PFSK-1 (cell line): ENCODE data around the gene CTSW.

ENCODE experiments used
- FOXP2 ChIP-seq: optimal IDR thresholded peaks from 2 replicates; pipeline ENCODE3; 2011; ENCODE audit warnings: borderline replicate concordance, control low read depth, inconsistent platforms; ENCODE audit not compliant: insufficient read depth; ENCODE audit errors: extremely low read length, extremely low read depth
- POLR2AphosphoS5 ChIP-seq: IDR thresholded peaks from 2 replicates; pipeline ENCODE4 v1.6.1; 2012; ENCODE audit warnings: low read depth, mild to moderate bottlenecking, control low read depth, low read length, moderate library complexity
- REST ChIP-seq, 2 experiments: IDR thresholded peaks; 2 replicates each; pipeline versions ENCODE4 v1.6.1 to v1.8.0; 2011 to 2012; ENCODE audit warnings: low read depth in 2 of 2, low read length in 2 of 2, control low read depth in 1 of 2, inconsistent platforms in 1 of 2, mild to moderate bottlenecking in 1 of 2, moderate library complexity in 1 of 2; ENCODE audit not compliant: insufficient read depth in 1 of 2
- SIN3A ChIP-seq: IDR thresholded peaks from 2 replicates; pipeline ENCODE4 v1.6.1; 2012; ENCODE audit warnings: mild to moderate bottlenecking, low read length, moderate library complexity, borderline replicate concordance; ENCODE audit not compliant: insufficient read depth
- TAF1 ChIP-seq: IDR thresholded peaks from 2 replicates; pipeline ENCODE4 v1.6.1; 2012; ENCODE audit warnings: low read length, control low read depth, borderline replicate concordance; ENCODE audit not compliant: insufficient read depth

The CTSW gene

GRCh38 chr11:65860278-65861164, 19.1 kb upstream of the CTSW start, which contains the start of gene MUS81:
Gene MUS81, plus strand, starts transcription at chr11:65860433. Its CDS starts 321 bp downstream, at chr11:65860754.
- TF ChIP-seq TAF1 (peak; percentile 67), REST (IDR thresholded peaks at IDR 0.05; ENCODE audit: insufficient read depth in 1 of 2, low read depth in 2 of 2, low read length in 2 of 2) (no peak), POLR2AphosphoS5 (peak; percentile 65; the same call in 1 of the 2 replicates), FOXP2 (no peak), SIN3A (peak; percentile 7; the same call in 1 of the 2 replicates)

- TF ChIP-seq TAF1 (no peak), FOXP2 (no peak), POLR2AphosphoS5 (no peak), REST (IDR thresholded peaks at IDR 0.05; ENCODE audit: insufficient read depth in 1 of 2, low read depth in 2 of 2, low read length in 2 of 2) (no peak), SIN3A (peak; percentile 10; the same call in 1 of the 2 replicates)
Observed at GRCh38 chr11:65861165-65861505, 18.5 kb upstream of the CTSW start.

GRCh38 chr11:65861533-65862183, 18.0 kb upstream of the CTSW start:
- TF ChIP-seq SIN3A = no peak
- no peak for TF ChIP-seq TAF1
- TF ChIP-seq REST (IDR thresholded peaks at IDR 0.05; ENCODE audit: insufficient read depth in 1 of 2, low read depth in 2 of 2, low read length in 2 of 2) = no peak
- TF ChIP-seq FOXP2 = no peak
- TF ChIP-seq POLR2AphosphoS5 = no peak

- TF ChIP-seq POLR2AphosphoS5 = no peak
- no peak for TF ChIP-seq REST (IDR thresholded peaks at IDR 0.05; ENCODE audit: insufficient read depth in 1 of 2, low read depth in 2 of 2, low read length in 2 of 2)
- TF ChIP-seq FOXP2 = no peak
- TF ChIP-seq SIN3A = no peak
- TF ChIP-seq TAF1 = no peak
Observed at GRCh38 chr11:65862191-65862735, 17.4 kb upstream of the CTSW start.
